Uterus (tissue), 4 donors: ENCODE results near the gene ZNF12. TPM values are rescaled to one million over a fixed set of nuclear protein-coding genes. Genes with fewer than 3 reads are reported as not detected.

ENCODE experiments used
- DNase-seq, 2 donors: peaks; one replicate each; pipeline ENCODE4 v3.0.0-alpha.2; 2019 to 2020
- H3K27ac ChIP-seq, 2 donors: fragments of 200-600 bp; sonication (generic); 1 replicate in 1 of 2; 2 replicates in 1 of 2; pipeline ENCODE4 v1.5.1; 2016 to 2018
- H3K27me3 ChIP-seq, 2 donors: fragments of 200-600 bp; sonication (generic); one replicate each; pipeline ENCODE4 v1.5.1; 2018 to 2019; ENCODE audit warnings: control low read depth in 1 of 2
- H3K36me3 ChIP-seq, 2 donors: fragments of 200-600 bp; sonication (generic); one replicate each; pipeline ENCODE4 v1.5.1; 2019; ENCODE audit warnings: control low read depth in 1 of 2
- H3K4me1 ChIP-seq, 2 donors: fragments of 200-600 bp; sonication (generic); one replicate each; pipeline ENCODE4 v1.5.1; 2018 to 2019; ENCODE audit warnings: control low read depth in 1 of 2
- H3K4me3 ChIP-seq, 2 donors: fragments of 200-600 bp; sonication (generic); 1 replicate in 1 of 2; 2 replicates in 1 of 2; pipeline ENCODE4 v1.5.1; 2018 to 2019; ENCODE audit warnings: mild to moderate bottlenecking in 1 of 2
- H3K9me3 ChIP-seq, 2 donors: fragments of 200-600 bp; sonication (generic); one replicate each; pipeline ENCODE4 v1.5.1; 2019; ENCODE audit warnings: control low read depth in 1 of 2
- CTCF ChIP-seq, 4 experiments: fragments of 200-600 bp in 2 of 4; fragments of 450-650 bp in 2 of 4; sonication (generic) in 2 of 4; IDR thresholded peaks; one replicate each; pipeline ENCODE4 v1.5.1; 2016 to 2019; ENCODE audit warnings: antibody characterized with exemption in 4 of 4, mild to moderate bottlenecking in 2 of 4, moderate library complexity in 1 of 4
- POLR2A ChIP-seq, 2 donors: fragments of 450-650 bp; IDR thresholded peaks; one replicate each; pipeline ENCODE4 v1.6.1; 2016; ENCODE audit warnings: antibody characterized with exemption in 2 of 2, mild to moderate bottlenecking in 1 of 2, moderate library complexity in 1 of 2
- intact Hi-C: fragments of 100-400 bp; cut with DNase I; formaldehyde crosslinking; loops from one replicate; pipeline ENCODE4 v1.15.1; 2023; ENCODE audit warnings: low total_unique reads
- total RNA-seq, 4 donors: library from RNA; depleted of rRNA in 3 of 4; stranded (reverse); fragments of >200 nt in 3 of 4; gene quantifications; one replicate each; pipeline versions ENCODE4 v1.1.0 to v1.2.4, GENCODE V29; 2014 to 2023
- donor health status: DM: yes; HTN: yes; CAD: no.

ZNF12 gene
- total RNA-seq, 4 donors from 2014 or later, result 23.5 to 54.7 (median 33.9) TPM

DNA sequence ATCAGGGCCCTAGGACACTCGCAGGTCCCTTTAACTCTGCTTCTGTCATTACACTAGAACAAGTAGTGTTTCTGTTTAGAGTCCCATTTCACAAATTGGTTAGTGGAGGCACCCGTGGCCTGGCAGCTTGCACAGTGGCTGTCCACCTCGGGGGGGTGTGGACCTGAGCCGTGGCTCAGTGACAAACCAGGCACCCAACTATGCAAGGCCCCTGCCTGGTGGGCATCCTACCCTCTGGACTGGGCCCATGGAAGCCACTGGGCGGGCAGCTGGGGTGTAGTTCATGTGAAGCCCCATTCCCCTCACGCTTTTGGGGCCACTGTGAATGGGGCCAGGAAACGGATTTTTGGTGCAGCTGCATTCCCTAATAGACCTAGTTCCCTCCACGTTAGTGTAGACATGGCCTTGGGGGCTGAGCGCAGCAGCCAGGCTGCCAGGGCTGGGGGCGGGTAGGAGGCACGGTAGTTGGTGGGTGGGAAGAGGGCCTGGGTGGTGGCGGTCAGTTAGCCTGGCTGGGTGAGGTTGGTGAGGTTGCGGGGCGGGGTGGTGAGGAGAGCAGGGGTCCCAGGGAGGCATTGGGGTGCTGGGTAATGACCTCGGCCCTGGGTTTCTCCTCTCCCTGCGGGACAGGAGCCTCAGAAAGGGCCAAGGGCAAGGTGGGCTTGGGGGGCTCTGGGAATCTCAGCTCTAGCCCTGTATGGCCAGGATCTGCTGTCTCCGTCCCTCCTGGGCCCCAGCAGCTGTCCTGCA, 50.9 kb downstream of the ZNF12 start:
- no peaks in the 10 kb centered on the region for H3K27me3 ChIP-seq
- no peak overlapping the region for H3K4me3 ChIP-seq
- no peak for DNase-seq
- H3K4me1 ChIP-seq, result no peaks in the 10 kb centered on the region
- H3K36me3 ChIP-seq, result no peaks in the 10 kb centered on the region
- H3K27ac ChIP-seq, result no peak overlapping the region
- no peak for TF ChIP-seq CTCF (IDR thresholded peaks at IDR 0.05)
- no peak for TF ChIP-seq POLR2A (IDR thresholded peaks at IDR 0.05)
- H3K9me3 ChIP-seq, result no peaks in the 10 kb centered on the region
- intact Hi-C loops, result no loop called here

DNA sequence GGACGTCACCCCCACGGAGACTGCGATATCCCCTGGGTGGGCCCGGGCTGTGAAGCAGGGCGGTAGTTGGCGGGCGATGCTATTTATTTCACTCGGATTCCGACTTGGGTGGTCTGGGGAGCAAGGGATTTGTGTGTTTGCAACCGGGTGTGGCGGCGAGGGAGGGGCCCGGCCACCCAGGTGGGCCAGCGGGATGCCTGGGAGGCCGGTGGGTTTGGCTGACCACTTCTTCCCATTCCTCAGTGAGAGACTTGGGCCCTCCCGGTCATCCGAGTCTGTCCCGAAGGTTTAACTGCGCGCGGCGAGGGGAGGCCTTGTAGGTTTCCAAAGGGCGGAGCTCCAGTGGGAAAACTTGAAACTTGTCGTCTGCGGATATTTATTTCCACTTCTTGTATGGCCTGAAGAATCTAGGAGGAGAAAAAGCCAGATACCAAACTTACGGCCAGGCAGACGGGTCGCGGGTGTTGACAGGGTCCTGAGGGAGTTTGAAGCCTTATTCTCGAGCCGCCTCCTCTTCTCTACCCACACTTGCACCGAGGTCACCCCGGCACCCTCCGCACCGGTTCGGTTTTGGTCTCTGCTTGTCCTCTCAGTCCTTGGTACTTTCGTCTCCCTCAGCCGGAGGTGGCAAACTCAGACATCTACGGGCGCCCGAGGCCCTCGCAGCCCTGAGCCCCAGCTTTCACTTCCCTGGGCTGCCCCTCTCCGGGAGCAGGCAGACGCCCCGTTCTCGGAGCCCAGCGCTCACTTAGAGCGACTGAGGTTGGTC, 51.7 kb downstream of the ZNF12 start:
- TF ChIP-seq POLR2A (IDR thresholded peaks at IDR 0.05), result no peak
- TF ChIP-seq CTCF (IDR thresholded peaks at IDR 0.05), result no peak
- intact Hi-C loops, result no loop called here
- no peaks in the 10 kb centered on the region for H3K36me3 ChIP-seq
- H3K27me3 ChIP-seq, result no peaks in the 10 kb centered on the region
- no peak for DNase-seq
- no peak overlapping the region for H3K27ac ChIP-seq
- H3K9me3 ChIP-seq, result no peaks in the 10 kb centered on the region
- H3K4me3 ChIP-seq, result no peak overlapping the region
- H3K4me1 ChIP-seq, result no peaks in the 10 kb centered on the region

- Histone ChIP-seq H3K9me3 (no peaks in the 10 kb centered on the region), H3K4me1 (no peaks in the 10 kb centered on the region), H3K4me3 (no peak overlapping the region), H3K27ac (no peak overlapping the region), H3K36me3 (no peaks in the 10 kb centered on the region), H3K27me3 (no peaks in the 10 kb centered on the region)
- intact Hi-C loops, result no loop called here
- no peak for DNase-seq
- no peak for TF ChIP-seq CTCF (IDR thresholded peaks at IDR 0.05)
- TF ChIP-seq POLR2A (IDR thresholded peaks at IDR 0.05), result no peak
Measured at GRCh38 chr7:6654113-6654841, 52.5 kb downstream of the ZNF12 start.

GRCh38 chr7:6653071-6654003, 53.4 kb downstream of the ZNF12 start:
- TF ChIP-seq POLR2A (IDR thresholded peaks at IDR 0.05), result no peak
- no peak for TF ChIP-seq CTCF (IDR thresholded peaks at IDR 0.05)
- no peak for DNase-seq
- H3K4me3 ChIP-seq, result no peak overlapping the region
- no peaks in the 10 kb centered on the region for H3K36me3 ChIP-seq
- no peaks in the 10 kb centered on the region for H3K27me3 ChIP-seq
- H3K27ac ChIP-seq, result no peak overlapping the region
- H3K4me1 ChIP-seq, result no peaks in the 10 kb centered on the region
- intact Hi-C loops, result no loop called here
- H3K9me3 ChIP-seq, result no peaks in the 10 kb centered on the region
